Endothelial cell of umbilical vein (primary cell): ENCODE results near the gene CEBPB. TPM values are rescaled to one million over a fixed set of nuclear protein-coding genes. Genes with fewer than 3 reads are reported as not detected.

Source experiments
- BruUV-seq: library from RNA; stranded (reverse); fragments of 400-500 nt; replicated peaks from 2 replicates; lab custom pipeline; 2021; lab: Mats Ljungman, UMichigan
- CTCF ChIA-PET: fragments of 300-600, 350-600 bp; sonication (Branson Sonifier 250); formaldehyde crosslinking; loops from one replicate; lab custom pipeline; 2021; ENCODE audit warnings: antibody characterized with exemption, inconsistent platforms; lab: Charles Lee
- POLR2A ChIA-PET: fragments of 300-600, 350-600 bp; sonication (Branson Sonifier 250); formaldehyde crosslinking; loops from one replicate; lab custom pipeline; 2021; ENCODE audit warnings: antibody characterized with exemption, inconsistent platforms; lab: Charles Lee
- DNase-seq: peaks from one replicate; pipeline ENCODE4 v3.0.0-alpha.2; 2011; ENCODE audit warnings: low read depth, low spot score
- FAIRE-seq: peaks from 2 replicates; lab custom pipeline; 2011; peaks lifted over from hg19 to GRCh38; lab: Jason Lieb, UNC
- H2AFZ ChIP-seq: 2 replicates; pipeline ENCODE4 v1.6.0; 2012; ENCODE audit warnings: low read depth, low read length, control low read depth, inconsistent platforms
- H3K27ac ChIP-seq: 2 replicates; pipeline ENCODE4 v1.5.1; 2011; ENCODE audit warnings: low read depth, mild to moderate bottlenecking, control low read depth, low read length, moderate library complexity; ENCODE audit not compliant: insufficient read depth
- H3K27me3 ChIP-seq, 2 experiments: 2 replicates each; pipeline versions ENCODE4 v1.6.0 to v1.6.1; 2011; ENCODE audit warnings: low read length in 2 of 2, mixed read lengths in 1 of 2; ENCODE audit not compliant: control insufficient read depth in 2 of 2, insufficient read depth in 2 of 2
- H3K36me3 ChIP-seq, 2 experiments: 2 replicates in 1 of 2; 3 replicates in 1 of 2; pipeline ENCODE4 v1.5.1; 2011; ENCODE audit warnings: low read length in 2 of 2, mild to moderate bottlenecking in 1 of 2, moderate library complexity in 1 of 2; ENCODE audit not compliant: control insufficient read depth in 2 of 2, insufficient read depth in 2 of 2; ENCODE audit errors: extremely low read depth in 1 of 2
- H3K4me1 ChIP-seq: 3 replicates; pipeline ENCODE4 v1.5.1; 2011; ENCODE audit warnings: mild to moderate bottlenecking, low read length; ENCODE audit not compliant: control insufficient read depth, insufficient read depth; ENCODE audit errors: extremely low read depth
- H3K4me2 ChIP-seq: 2 replicates; pipeline ENCODE4 v1.6.1; 2011; ENCODE audit warnings: low read length, control low read depth, mixed read lengths; ENCODE audit not compliant: insufficient read depth
- H3K4me3 ChIP-seq, 3 experiments: fragments of 200-600 bp in 1 of 3; sonication (generic), shearing (Covaris generic) in 1 of 3; replicated peaks in 1 of 3; 2 replicates each; pipeline ENCODE4 v1.5.1; 2011 to 2016; ENCODE audit warnings: control low read depth in 3 of 3, low read length in 3 of 3, mild to moderate bottlenecking in 2 of 3, inconsistent platforms in 1 of 3, low read depth in 1 of 3, moderate library complexity in 1 of 3; ENCODE audit not compliant: insufficient read depth in 1 of 3
- H3K79me2 ChIP-seq: 2 replicates; pipeline ENCODE4 v1.6.0; 2012; ENCODE audit warnings: low read length, inconsistent platforms; ENCODE audit not compliant: control insufficient read depth, insufficient read depth
- H3K9ac ChIP-seq: replicated peaks from 2 replicates; pipeline ENCODE3; 2011; ENCODE audit warnings: low read length, control low read depth; ENCODE audit not compliant: insufficient read depth; ENCODE audit errors: extremely low read depth
- H3K9me1 ChIP-seq: replicated peaks from 3 replicates; pipeline ENCODE4 v1.6.0; 2011; ENCODE audit warnings: mild to moderate bottlenecking, low read length; ENCODE audit not compliant: control insufficient read depth, insufficient read depth; ENCODE audit errors: extremely low read depth
- H3K9me3 ChIP-seq: replicated peaks from 2 replicates; pipeline ENCODE4 v1.5.1; 2012; ENCODE audit warnings: low read length, inconsistent platforms; ENCODE audit not compliant: control insufficient read depth, insufficient read depth
- H4K20me1 ChIP-seq: replicated peaks from 2 replicates; pipeline ENCODE3; 2011; ENCODE audit warnings: mild to moderate bottlenecking, low read length; ENCODE audit not compliant: control insufficient read depth, insufficient read depth; ENCODE audit errors: extremely low read depth
- EZH2 ChIP-seq: IDR thresholded peaks from 2 replicates; pipeline ENCODE4 v1.6.1; 2012; ENCODE audit warnings: borderline replicate concordance, low read depth, mild to moderate bottlenecking, moderate library complexity, low read length, inconsistent platforms; ENCODE audit not compliant: severe bottlenecking
- FOS ChIP-seq: IDR thresholded peaks from 2 replicates; pipeline ENCODE4 v1.6.1; 2011; ENCODE audit warnings: mild to moderate bottlenecking, low read length, moderate library complexity, borderline replicate concordance; ENCODE audit not compliant: insufficient read depth
- MYC ChIP-seq: IDR thresholded peaks from one replicate; pipeline ENCODE4 v1.6.1; 2011; ENCODE audit warnings: mild to moderate bottlenecking, low read depth, low read length
- POLR2A ChIP-seq: IDR thresholded peaks from 2 replicates; pipeline ENCODE4 v1.6.1; 2012; ENCODE audit warnings: low read depth, mild to moderate bottlenecking, control low read depth, low read length
- POLR2AphosphoS5 ChIP-seq: IDR thresholded peaks from 2 replicates; pipeline ENCODE4 v1.6.1; 2012; ENCODE audit warnings: low read depth, mild to moderate bottlenecking, control low read depth, low read length, moderate library complexity; ENCODE audit not compliant: insufficient read depth
- dilution Hi-C: fragments of 300-500 bp; cut with MboI; formaldehyde crosslinking; loops from one replicate; pipeline ENCODE4 v1.15.0; 2019; ENCODE audit warnings: low sequenced_read_pairs; ENCODE audit not compliant: extremely low pct_ligation_motif_present
- intact Hi-C: fragments of 100-400 bp; cut with micrococcal nuclease; formaldehyde crosslinking; loops from one replicate; pipeline ENCODE4 v1.10.0; 2022
- polyA plus RNA-seq, 4 experiments: library from polyadenylated mRNA; depleted of rRNA in 3 of 4; stranded (reverse) in 3 of 4; unstranded in 1 of 4; fragments of >200 nt; gene quantifications; 2 replicates each; pipeline versions ENCODE4 v1.2.1 to v1.2.3, GENCODE V29; 2011 to 2012; ENCODE audit warnings: missing spikeins in 1 of 4
- total RNA-seq: library from RNA; stranded (reverse); gene quantifications from 2 replicates; pipeline ENCODE4 v1.2.3, GENCODE V29; 2021
- TF ChIP-seq, protein P1 (sequence below): IDR thresholded peaks from 2 replicates; pipeline ENCODE4 v1.6.1; 2011; ENCODE audit not compliant: insufficient read depth, insufficient read length

The CEBPB gene
- total and polyA plus RNA-seq, 2 donors (not counting 3 experiments of a cell fraction or from before 2014, with no cell fraction given), result 3.7 to 11.4 TPM

DNA sequence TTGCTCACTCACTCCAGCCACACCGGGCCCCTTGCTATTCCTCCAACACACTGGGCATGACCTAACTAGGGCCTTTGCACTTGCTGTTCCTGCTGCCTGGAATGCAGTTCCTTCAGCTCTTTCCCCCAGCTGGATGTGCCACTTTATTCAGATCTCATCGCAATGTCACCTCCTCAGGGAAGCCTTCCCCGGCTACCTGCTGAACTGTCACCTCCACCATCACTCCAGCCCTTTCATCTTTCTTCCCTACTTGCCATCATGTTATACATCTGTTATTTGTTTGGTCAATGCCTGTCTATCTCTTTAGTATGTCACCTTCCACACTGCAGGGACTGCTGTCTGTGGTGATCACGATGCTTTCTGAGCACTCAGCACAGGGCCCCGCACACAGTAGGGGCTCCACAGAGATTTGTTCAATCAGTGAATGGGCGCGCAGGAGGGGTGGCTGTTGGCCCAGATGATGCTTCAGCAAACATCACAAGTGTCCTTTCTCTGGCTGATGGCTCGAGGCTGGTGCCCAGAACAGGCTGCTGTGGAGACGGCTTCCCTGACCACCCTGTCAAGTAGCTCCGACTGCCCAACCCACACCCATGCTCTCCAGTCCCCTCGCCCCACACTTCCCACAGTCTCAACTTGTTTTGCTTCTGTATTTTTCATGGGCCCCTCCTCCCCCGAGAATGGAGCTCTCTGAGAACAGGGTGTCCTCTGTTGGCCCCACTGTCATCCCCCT, 31.8 kb downstream of the CEBPB start:
- no TSS peak for BruUV-seq
- H3K79me2 ChIP-seq, result no peaks in the 10 kb centered on the region
- H4K20me1 ChIP-seq, result no peaks in the 10 kb centered on the region
- CTCF ChIA-PET, result no interaction called here
- H3K9ac ChIP-seq, result no peak overlapping the region
- FAIRE-seq, result no peak
- H3K9me1 ChIP-seq, result no peaks in the 10 kb centered on the region
- DNase-seq, result no peak
- dilution Hi-C loops, result no loop called here
- H3K4me1 ChIP-seq, result no peaks in the 10 kb centered on the region
- H3K36me3 ChIP-seq, result no peaks in the 10 kb centered on the region
- no peak overlapping the region for H3K27ac ChIP-seq
- POLR2A ChIA-PET, result no interaction called here
- no peak overlapping the region for H3K4me3 ChIP-seq
- H3K9me3 ChIP-seq, result no peaks in the 10 kb centered on the region
- TF ChIP-seq POLR2AphosphoS5, result no peak
- TF ChIP-seq POLR2A, result no peak
- no peak for TF ChIP-seq EZH2
- TF ChIP-seq, protein P1, sequence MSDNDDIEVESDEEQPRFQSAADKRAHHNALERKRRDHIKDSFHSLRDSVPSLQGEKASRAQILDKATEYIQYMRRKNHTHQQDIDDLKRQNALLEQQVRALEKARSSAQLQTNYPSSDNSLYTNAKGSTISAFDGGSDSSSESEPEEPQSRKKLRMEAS, result no peak
- no peak for TF ChIP-seq MYC
- no peak for TF ChIP-seq FOS
- H2AFZ ChIP-seq, result no peak overlapping the region
- intact Hi-C loops, result no loop called here
- H3K27me3 ChIP-seq, result no peaks in the 10 kb centered on the region
- H3K4me2 ChIP-seq, result no peak overlapping the region
